Right lobe of liver (tissue), 4 donors: ENCODE measurements around the gene SYNRG.

Source experiments
- CTCF ChIP-seq, 4 donors: fragments of 200-600 bp in 3 of 4; fragments of 450-650 bp in 1 of 4; IDR thresholded peaks; one replicate each; pipeline versions ENCODE4 v1.5.1 to v1.8.0; 2016 to 2022; ENCODE audit warnings: antibody characterized with exemption in 4 of 4, mild to moderate bottlenecking in 2 of 4
- POLR2A ChIP-seq: fragments of 450-650 bp; IDR thresholded peaks from one replicate; pipeline ENCODE4 v1.6.1; 2017; ENCODE audit warnings: antibody characterized with exemption, mild to moderate bottlenecking
- donor health status: DM: no; HTN: no; CAD: no.
- donor health status: DM: no; HTN: no; CAD: no.
- donor health status: DM: no; HTN: yes; CAD: no.

GRCh38 chr17:37576281-37576680 lies 32.9 kb downstream of the SYNRG start:
- TF ChIP-seq CTCF (IDR thresholded peaks at IDR 0.05) (no peak), POLR2A (no peak)
